ENCODE data around the gene NR6A1.

The NR6A1 gene

GRCh38 chr9:124645274-124645673 lies 125.8 kb downstream of the NR6A1 start:
- no peaks in the 10 kb centered on the region for H3K36me3 ChIP-seq (ENCODE audit: insufficient read depth)

GRCh38 chr9:124639637-124640036 lies 131.5 kb downstream of the NR6A1 start:
- no peaks in the 10 kb centered on the region for H4K20me1 ChIP-seq (ENCODE audit: insufficient read depth)
- no peak overlapping the region for H2AFZ ChIP-seq (ENCODE audit: low read depth)
- no peaks in the 10 kb centered on the region for H3K27me3 ChIP-seq (ENCODE audit: insufficient read depth, low read depth)
- no peak overlapping the region for H3K4me2 ChIP-seq
- H3K9ac ChIP-seq, result no peak overlapping the region
- H3K79me2 ChIP-seq (ENCODE audit: insufficient read depth, low read depth), result no peaks in the 10 kb centered on the region
- H3K4me3 ChIP-seq (IDR thresholded peaks at IDR 0.05; ENCODE audit: insufficient read depth, low read depth, low read length), result no peak overlapping the region
- no peaks in the 10 kb centered on the region for H3K36me3 ChIP-seq (ENCODE audit: insufficient read depth)
- H3K27ac ChIP-seq, result no peak overlapping the region
- H3K4me1 ChIP-seq (ENCODE audit: low read depth, poor library complexity, severe bottlenecking), result no peaks in the 10 kb centered on the region
- TF ChIP-seq CTCF (conservative IDR thresholded peaks at IDR 0.05; ENCODE audit: low read depth, low read length), result no peak

More at GRCh38 chr9:124645274-124645673, 125.8 kb downstream of the NR6A1 start:
- Histone ChIP-seq H2AFZ (ENCODE audit: low read depth) (no peak overlapping the region), H3K4me1 (ENCODE audit: low read depth, poor library complexity, severe bottlenecking) (no peaks in the 10 kb centered on the region), H3K79me2 (ENCODE audit: insufficient read depth, low read depth) (no peaks in the 10 kb centered on the region), H3K27ac (no peak overlapping the region), H4K20me1 (ENCODE audit: insufficient read depth) (no peaks in the 10 kb centered on the region), H3K9ac (no peak overlapping the region), H3K4me3 (IDR thresholded peaks at IDR 0.05; ENCODE audit: insufficient read depth, low read depth, low read length) (no peak overlapping the region), H3K4me2 (no peak overlapping the region), H3K27me3 (ENCODE audit: insufficient read depth, low read depth) (no peaks in the 10 kb centered on the region)
- TF ChIP-seq CTCF (conservative IDR thresholded peaks at IDR 0.05; ENCODE audit: low read depth, low read length), result no peak

GRCh38 chr9:124635285-124635684 lies 135.8 kb downstream of the NR6A1 start:
- no peaks in the 10 kb centered on the region for H4K20me1 ChIP-seq (ENCODE audit: insufficient read depth)
- H2AFZ ChIP-seq (ENCODE audit: low read depth), result no peak overlapping the region
- no peaks in the 10 kb centered on the region for H3K79me2 ChIP-seq (ENCODE audit: insufficient read depth, low read depth)
- no peak for TF ChIP-seq CTCF (conservative IDR thresholded peaks at IDR 0.05; ENCODE audit: low read depth, low read length)
- no peak overlapping the region for H3K9ac ChIP-seq
- H3K4me2 ChIP-seq, result no peak overlapping the region
- no peaks in the 10 kb centered on the region for H3K27me3 ChIP-seq (ENCODE audit: insufficient read depth, low read depth)
- H3K4me1 ChIP-seq (ENCODE audit: low read depth, poor library complexity, severe bottlenecking), result peaks cover 11% of the 10 kb centered on the region
- no peaks in the 10 kb centered on the region for H3K36me3 ChIP-seq (ENCODE audit: insufficient read depth)
- H3K27ac ChIP-seq, result no peak overlapping the region
- H3K4me3 ChIP-seq (IDR thresholded peaks at IDR 0.05; ENCODE audit: insufficient read depth, low read depth, low read length), result no peak overlapping the region

GRCh38 chr9:124632077-124632621 lies 139.0 kb downstream of the NR6A1 start:
- no peak for TF ChIP-seq CTCF (conservative IDR thresholded peaks at IDR 0.05; ENCODE audit: low read depth, low read length)
- peaks cover 11% of the 10 kb centered on the region for H3K4me1 ChIP-seq (ENCODE audit: low read depth, poor library complexity, severe bottlenecking)
- H3K79me2 ChIP-seq (ENCODE audit: insufficient read depth, low read depth), result no peaks in the 10 kb centered on the region
- no peak overlapping the region for H3K9ac ChIP-seq
- no peak overlapping the region for H3K4me2 ChIP-seq
- H2AFZ ChIP-seq (ENCODE audit: low read depth), result no peak overlapping the region
- no peak overlapping the region for H3K4me3 ChIP-seq (IDR thresholded peaks at IDR 0.05; ENCODE audit: insufficient read depth, low read depth, low read length)
- no peak overlapping the region for H3K27ac ChIP-seq
- no peaks in the 10 kb centered on the region for H4K20me1 ChIP-seq (ENCODE audit: insufficient read depth)
- H3K36me3 ChIP-seq (ENCODE audit: insufficient read depth), result no peaks in the 10 kb centered on the region
- H3K27me3 ChIP-seq (ENCODE audit: insufficient read depth, low read depth), result no peaks in the 10 kb centered on the region

All from KMS-11 (cell line).